Astrocyte of the hippocampus (primary cell): Measurements from ENCODE around the gene UROC1.

Experiments used
- DNase-seq: peaks from one replicate; pipeline ENCODE4 v3.0.0; 2011; ENCODE audit warnings: low read depth, low spot score

UROC1 gene

DNA sequence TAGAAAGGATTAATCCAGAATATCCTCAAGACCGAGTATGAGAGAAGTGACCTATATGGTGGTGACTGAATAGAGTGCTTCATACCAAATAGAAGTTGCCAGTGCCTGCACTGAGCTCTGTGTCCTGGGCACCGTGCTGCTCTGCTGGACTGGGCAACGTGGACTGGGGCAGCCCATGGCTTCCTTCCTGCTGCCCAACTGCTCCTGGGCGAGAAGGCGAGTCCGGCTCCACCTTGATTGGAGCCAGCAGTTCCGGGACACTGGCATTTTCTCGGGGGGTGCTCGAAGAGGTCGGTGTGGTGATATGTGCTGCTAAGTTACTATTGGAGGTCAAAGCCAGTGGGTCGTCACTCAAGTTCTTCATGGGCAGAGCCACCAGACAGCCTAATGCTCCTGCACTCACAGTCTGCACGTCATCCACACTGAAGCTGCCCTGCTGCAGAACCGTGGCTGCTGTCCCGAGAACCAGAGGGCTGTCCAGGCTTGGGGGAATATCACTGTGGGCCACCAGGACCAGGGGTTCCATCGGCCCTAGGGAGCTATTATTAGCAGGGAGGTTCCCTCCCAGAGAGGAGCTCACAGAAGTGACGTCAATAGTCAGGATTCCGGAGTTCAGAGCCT, 56.0 kb downstream of the UROC1 start:
- no peak for DNase-seq

DNA sequence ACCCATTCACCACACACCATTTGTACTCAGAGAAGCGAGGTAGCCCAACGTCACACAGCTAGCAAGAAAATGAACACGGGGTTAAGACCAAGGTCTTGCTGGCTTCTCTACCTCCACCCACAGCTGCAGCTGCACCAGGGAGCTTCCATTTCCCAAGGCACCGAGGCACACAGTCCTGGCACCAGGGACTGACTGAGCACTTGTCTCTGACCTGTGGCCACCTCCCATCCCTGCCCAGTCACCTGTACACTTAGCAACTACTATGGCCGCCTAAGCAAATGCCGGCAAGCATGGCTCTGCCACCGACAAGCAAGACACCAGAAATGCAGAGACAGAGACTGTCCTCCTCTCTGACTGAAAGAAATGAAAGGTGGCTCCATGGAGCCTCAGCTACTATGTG, 57.2 kb downstream of the UROC1 start:
- DNase-seq: no peak

DNA sequence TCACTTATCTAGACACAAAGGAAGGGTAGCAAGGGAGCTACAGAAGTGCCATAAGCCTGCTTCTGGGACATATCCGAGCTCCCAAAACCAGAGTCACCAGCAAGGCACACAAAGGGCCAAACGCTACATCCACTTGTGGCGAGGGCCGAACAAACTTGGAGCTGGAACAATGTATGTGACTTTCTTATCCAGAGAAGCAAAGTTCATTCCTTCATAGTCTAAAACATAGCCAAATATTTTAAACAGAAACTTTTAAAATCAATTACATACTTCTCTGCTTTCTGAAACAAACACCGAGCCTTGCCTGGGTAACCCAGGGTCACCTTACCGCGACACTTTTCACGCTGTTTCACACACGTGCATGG, 57.8 kb downstream of the UROC1 start:
- no peak for DNase-seq

DNA sequence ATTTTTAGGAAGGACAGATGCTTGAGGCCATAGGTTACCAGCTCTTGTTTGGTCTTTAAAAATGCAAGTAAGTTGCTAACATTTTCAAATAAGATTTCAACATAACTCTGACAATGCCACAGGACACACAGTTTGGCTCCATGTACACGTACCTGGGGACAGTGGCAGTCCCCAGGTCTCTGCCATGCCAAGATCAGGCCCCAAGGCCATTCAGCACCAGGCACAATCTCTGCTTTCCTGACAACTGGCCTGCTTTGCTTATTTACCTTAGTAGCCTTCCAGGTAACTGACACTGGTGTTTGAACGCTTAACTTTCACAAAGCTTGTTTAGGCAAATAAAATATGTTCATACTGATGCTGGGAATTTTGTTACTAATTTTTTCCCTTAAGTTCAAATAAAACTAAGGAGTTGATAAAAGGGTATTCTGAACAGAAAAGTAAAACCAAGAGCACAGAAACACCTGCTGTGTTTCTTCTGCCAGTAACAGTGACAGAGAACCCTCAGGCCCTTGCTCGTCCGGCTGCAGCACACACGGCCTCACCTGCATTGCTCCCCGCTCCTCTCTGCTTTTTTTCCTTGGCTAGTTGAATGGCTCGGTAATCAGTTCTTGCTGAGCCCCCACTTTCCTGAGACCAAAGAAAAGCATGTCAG, 58.3 kb downstream of the UROC1 start:
- no peak for DNase-seq

DNA sequence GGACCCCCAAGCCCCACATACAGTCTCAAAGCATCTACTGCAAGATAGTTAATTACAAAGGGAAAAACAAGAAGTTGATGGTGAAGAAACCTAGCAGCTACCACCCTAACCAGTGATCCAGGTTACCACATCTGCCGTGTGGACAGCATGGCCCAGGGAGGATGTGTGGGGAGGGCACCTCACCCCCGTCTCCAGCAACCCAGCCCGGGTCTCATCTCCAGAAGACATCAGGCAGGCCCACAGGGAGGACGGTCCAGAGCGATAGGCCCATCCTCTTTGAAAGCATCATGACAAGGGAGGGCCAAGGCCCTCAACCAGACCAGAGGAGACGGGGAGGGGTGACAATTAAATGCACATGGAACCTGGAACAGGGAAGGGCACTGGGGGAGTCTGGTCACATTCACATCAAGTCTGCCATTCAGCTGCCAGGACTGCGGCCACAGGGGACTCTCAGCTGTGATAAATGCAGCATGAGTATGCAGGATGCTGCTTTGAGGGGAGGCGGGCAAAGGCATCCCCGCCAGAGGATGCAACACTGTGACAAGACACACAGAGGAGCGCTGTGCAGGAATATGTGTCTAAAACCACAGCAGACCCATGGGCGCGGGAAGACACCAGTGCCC, 60.7 kb downstream of the UROC1 start:
- DNase-seq: no peak

DNA sequence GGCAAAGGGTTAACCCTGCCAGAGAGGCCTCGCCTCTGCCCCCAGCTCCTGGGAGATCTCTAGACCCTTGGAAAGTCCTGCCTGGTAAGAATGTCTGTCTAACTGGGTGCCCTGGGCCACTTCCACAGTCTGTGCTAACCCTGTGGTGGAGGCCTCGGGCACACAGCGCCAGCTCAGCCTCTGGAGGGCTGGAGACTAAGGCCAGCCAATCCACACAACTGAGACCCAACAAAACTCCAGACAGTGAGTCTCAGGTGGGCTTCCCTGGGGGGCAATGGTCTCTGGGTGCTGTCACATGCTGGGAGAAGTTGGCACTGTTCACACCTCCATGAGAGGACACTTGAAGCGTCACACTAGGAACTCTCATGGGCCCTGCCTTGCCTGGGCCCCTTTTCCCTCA, 61.4 kb downstream of the UROC1 start:
- no peak for DNase-seq

DNA sequence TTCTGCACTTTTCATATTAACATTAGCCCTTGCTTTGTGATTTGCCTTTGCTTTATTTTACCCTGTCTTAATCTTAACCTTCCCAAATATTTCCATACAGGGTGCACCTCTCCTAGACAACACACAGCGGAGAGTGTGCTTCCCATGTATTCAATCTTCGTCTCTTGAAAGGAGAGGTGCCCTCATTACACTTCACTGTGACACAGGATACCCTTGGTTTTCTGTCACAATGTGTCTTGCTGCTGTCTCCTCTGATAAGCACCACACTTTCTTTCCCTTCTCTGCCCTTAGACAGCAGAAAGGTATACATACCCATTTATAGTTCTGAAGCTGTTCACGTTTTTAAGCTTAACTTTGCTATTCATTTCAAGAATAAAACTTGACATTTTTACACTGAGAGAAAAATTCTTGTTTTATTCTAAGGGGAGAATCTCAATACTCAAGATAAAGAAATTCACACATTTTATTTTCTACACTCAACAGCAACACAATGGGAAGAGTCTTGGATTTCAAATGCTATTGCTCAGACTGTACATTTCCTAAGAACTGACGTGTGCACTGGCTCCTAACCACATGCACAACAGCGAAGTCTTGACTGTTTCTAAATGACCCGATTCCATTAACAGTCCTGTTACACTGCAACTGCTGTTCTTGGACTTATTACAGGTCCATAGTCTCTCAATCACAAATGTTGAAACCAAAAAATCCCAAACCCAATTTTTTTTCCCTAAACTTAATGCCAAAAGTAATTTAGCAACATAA, 63.0 kb downstream of the UROC1 start:
- no peak for DNase-seq

DNA sequence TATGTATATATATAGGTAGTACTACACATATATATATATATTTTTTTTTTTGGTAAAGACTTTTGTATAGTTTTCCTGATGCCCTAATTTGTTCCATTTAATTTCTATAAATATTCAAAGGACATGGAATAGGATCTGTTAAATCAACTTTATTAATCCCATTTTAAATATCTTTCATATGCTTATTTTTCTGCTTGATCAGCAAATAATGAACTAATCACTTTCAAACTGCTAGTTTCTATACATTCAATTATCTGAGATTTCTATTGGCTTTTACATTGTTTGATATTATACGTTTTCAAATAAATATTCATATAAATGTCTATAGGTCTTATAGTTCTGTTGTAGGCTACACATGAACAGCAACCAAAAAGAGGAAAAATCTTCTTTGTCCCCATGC, 63.5 kb downstream of the UROC1 start:
- DNase-seq: no peak

DNA sequence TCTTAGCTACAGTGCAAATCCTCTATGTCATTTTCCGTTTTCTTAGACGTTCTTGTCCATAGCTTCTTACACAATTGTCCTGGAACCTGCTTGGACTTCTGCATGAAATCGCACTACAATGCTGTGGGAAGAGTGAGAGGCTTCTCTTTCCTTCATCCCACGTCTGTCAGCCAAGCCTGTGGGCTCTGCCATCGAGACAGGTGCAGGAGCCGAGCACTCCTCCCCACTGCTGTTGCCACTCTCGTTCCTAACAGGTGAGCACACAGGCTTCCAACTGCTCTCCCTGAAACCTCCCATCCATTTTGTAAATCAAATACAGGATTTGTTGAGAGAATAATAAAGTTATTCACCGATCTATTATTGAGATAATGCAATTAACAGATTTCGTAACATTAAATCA, 65.4 kb downstream of the UROC1 start:
- DNase-seq: no peak

DNA sequence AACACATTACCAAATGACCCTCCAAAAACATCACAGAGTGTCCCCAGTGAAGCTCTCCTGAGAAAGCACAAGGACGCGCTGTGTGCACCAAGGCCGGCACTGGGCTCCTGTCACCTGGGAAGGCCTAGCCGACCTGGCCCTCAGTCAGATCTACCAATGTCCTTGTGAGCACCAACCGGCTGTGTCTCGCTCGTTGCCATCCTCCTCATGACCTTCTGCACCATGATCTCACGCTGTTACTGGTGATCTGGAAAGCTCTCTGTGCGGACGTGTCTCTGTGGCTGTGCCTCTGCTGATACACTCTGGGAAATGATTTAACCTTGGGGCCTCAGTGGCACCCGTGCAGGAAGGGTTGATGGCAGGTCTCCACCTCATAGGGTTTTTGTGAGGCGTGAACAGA, 66.1 kb downstream of the UROC1 start:
- no peak for DNase-seq

DNA sequence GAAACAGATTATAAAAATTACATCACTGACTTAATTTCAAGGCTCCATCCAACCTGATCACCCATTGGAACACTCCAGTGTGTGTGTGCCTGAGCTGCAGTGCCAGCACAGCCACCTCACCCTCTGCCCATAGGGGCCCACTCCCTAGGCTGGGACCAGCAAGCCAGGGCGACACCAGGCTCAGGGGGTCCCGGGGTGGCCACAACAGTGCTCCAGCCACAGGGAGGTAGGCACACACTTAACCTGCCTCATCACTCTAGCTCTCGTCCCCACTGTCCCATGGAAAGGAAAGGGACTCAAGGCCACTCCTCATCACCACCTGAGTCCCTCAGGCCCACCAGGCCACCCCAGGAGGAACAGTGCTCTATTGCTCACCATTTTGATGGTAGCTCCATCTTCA, 66.8 kb downstream of the UROC1 start:
- no peak for DNase-seq

DNA sequence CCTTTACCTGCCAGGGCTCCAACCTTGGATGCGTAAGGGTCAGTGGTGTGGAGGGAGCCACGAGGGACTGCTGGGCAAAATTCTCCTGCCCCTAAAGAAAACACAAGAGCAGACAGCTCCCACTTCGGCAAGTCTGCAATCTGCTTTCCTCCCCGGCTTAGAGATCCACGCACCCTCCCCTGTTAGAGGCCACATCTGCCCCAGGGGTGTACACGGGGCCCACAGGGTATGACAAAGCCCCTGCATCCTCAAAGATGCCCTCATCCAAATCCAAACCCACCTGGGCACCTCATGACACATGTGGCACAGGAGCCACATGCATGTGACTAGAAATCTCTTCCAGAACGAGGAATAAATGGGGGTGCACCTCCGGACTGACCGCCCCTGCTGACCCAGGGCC, 67.4 kb downstream of the UROC1 start:
- DNase-seq: no peak

DNA sequence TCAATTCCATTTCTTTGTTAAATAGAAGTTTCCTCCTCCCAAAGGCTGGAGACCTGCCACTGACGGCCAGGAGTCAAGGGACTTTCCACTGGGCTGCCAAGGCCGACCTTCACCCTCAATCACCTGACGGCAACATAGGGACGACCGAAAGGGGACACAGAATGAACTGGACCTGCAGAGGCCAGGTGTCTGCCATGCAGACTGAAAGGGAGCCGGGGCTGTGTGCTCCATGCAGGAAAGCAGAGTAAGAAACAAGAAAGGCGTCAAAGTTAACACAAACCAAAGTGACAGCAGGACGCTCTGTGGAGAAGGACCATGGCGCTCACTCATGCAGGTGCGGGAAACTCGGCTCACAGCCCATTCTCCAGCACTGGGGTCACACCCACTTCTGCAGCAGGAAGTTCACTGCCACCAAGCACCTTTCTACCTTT, 67.9 kb downstream of the UROC1 start:
- DNase-seq: no peak

DNA sequence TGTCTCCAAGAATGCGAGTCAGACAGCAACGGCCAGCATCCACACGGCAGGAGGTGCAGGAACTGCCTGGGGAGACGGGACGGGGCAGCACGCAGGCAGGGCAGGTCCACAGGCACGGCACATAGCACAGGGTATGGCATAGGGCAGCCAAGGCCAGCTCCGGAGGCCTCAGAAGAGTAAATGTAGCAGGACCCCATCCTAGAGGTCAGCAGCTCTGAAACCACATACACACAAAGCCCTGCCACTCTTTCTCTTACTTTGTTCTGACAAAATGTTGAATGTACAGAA, 68.7 kb downstream of the UROC1 start:
- DNase-seq: no peak

DNA sequence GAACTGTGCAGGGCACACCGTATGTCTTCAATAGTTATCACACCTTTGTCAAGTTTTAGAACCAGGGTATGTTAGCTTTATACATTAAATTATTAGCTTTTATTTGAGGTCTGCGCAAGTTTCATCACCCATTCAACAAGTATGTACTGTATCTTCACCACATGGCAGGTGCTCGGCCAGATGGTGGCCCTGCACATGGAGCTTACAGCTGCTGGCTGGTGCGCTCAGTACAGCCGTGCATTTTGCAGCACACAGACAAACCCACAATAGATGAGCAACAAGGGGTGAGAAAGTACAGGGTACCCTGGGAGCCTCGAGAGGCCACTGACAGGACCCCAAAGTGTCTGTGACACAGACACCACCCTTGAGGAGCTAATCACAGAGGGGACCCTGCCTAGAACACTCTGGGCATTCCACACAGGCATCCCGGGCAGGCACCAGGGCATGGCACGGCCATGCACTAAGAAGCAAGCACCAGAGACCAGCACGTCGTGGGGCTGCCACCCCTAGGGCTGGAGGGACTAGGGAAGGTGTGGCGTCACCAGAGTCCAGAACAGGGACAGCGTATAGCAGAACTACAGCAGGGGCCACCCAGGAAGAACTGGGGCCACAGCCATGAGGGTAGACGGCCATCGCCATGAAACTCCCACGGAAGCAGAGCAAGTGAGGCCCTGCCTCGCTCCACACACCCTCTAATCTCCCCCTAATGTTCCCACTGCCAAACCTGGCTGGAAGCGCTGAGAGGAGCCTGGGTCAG, 69.3 kb downstream of the UROC1 start:
- no peak for DNase-seq

DNA sequence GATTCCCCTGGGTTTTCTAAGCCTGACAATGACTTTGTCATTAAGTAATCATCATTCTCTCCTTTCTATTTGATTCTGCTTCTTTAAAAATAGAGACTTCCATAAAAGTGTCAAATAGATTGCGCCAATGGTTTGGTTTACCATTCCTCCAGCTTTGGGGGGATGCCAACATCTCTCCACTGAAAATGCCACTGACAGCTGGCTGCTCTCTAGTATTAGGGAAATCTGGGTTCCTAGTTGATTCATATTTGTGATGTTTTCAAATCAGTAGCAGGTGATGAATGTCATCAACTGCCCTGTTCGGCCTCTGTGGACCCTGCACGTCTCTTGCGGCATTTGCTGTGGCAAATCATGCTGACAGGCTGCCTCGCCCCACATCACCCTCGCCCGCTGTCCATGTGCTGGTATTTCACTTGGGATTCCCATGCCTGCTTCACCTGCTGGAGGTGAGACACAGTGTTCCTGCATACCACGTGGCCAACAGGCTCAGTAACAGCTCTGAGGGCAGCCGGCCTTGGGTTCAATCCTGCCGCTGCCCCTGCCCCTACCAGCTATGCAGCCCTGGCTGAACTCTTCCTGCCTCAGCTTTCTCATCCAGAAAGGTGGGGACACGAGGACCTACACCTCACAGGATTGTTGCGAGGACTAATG, 70.0 kb downstream of the UROC1 start:
- DNase-seq: no peak

DNA sequence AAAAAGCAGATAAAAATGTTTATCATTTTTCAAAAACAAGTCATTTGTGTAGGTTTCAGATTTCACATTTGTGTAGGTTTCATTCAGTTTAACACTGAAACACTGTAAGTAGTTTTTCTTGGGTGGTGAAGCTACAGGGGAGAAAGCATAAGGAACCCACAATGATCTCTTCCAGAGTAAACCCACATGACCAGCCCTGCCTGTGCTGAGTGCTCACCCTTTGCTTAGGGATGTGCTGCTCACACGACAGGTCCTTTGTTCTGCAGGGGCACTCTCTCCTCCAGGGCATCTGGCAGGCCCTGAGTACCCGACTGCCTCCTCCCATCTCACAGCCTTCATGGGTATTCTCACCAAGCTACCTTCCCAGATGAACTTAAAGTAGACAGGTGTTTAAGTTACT, 70.8 kb downstream of the UROC1 start:
- DNase-seq: no peak

DNA sequence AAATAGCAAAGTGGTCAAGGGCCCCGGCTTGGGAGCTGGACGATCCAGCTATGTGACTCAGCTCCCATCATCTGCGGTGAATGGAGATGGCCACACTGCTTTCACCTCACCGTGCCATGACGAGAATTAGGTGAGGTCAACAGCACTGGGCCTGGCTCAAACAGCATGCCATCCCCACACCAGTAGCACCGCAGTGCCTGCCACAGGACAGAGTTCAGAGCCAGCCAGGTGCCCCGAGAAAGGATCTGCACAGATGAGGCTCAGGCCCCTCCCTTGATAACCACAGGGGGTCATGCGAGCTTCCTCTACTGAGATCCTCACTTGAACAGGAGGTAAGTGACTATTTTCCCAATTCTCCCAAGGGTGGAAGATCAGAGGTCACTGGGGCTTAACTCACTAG, 71.3 kb downstream of the UROC1 start:
- DNase-seq: no peak

DNA sequence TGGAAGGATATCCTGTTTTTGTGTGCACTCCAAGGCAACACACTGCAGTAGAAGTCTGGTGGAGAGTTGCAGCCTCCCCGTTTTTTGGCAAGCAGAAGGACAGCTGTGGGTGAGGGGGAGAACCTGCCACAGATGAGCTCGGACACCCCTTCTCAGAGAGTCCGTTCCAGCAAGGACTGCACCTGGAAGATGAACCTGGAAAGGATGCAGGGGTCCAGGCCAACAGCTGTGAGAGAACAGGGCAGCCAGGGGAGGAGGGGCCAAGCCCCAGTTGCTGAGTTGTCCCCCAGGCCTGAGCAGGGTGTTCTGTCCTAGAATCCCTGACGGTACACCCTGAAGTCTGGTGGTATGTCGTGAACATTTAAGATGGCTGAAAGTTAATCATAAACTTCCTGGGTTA, 72.1 kb downstream of the UROC1 start:
- DNase-seq: no peak

DNA sequence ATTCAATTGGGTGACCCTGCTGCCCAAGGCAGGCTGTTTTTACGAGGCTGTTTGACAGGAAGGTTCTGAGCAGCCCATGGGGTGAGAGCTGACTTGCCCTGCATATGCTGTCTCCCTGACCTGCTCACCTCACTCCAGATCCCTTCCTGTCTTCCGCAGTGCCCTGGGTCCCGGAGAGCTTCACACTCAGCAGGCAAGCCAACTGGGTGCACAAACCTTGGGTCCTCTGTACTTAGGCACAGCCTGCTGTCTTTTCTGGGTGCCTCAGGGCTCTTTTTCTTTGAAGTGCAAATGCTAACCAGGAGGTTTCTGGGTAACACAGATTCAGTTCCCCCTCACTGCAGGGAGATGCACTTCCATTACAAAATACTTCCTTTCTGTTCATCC, 74.7 kb downstream of the UROC1 start:
- DNase-seq: no peak

DNA sequence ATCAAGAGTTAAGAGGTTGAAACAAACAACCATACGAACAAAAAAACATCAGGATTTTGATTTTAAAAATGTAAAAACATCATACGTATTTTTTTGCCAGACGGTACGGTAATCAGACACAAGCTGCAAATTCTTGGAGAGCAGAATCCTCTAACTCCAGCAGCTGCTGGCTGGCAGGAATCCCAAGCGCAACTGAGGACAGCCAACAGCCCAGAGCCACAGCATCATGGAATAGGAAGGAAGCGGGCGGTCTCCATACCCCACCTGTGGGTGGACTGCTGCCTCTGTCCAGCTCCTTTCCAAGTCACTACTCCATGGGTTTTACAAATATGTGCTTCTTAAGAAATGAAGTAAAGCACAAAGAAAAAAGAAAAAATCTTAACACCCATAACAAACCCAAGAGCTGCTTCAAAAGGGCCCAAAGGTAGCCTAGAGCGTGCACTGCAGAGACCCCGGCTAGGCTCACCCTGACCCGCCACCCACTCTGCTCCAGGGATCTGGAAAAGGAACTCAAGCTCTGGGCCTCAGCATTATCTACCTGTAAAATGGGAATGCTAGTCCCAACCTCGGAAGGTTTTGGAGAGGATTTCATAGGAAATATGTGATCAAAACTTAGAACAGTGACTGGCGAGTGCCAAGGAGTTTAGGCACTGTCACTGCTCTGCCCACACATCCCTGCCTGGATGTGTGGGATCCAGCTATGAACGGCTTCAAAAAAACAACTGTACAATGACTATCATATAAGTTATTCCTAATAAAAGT, 75.3 kb downstream of the UROC1 start:
- DNase-seq: no peak
